DMS53 (cell line): ENCODE results near the gene VWA5B1.

Experiments used
- DNase-seq: peaks from one replicate; lab custom pipeline; 2025; lab: John Stamatoyannopoulos, UW

Gene VWA5B1

DNA sequence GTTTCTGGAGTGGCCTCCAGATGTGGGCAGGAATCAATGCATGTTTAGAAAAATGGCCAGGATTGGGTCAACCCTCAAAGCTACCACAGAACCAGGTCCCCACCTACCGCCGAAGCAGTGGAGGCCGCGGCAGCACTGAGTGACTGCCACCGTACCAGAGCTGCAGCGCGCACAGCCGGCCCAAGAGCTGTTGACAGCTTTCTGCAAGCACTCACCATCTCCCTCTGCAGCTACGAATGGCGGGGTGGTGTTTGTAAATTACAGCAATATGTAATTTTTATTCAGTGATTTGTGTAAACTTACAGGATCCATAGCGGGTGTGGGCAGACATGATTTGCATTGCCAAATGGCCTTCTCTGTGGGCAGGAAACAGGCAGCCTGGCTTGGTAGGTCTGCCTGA, 98.9 kb downstream of the VWA5B1 start:
- no peak for DNase-seq

DNA sequence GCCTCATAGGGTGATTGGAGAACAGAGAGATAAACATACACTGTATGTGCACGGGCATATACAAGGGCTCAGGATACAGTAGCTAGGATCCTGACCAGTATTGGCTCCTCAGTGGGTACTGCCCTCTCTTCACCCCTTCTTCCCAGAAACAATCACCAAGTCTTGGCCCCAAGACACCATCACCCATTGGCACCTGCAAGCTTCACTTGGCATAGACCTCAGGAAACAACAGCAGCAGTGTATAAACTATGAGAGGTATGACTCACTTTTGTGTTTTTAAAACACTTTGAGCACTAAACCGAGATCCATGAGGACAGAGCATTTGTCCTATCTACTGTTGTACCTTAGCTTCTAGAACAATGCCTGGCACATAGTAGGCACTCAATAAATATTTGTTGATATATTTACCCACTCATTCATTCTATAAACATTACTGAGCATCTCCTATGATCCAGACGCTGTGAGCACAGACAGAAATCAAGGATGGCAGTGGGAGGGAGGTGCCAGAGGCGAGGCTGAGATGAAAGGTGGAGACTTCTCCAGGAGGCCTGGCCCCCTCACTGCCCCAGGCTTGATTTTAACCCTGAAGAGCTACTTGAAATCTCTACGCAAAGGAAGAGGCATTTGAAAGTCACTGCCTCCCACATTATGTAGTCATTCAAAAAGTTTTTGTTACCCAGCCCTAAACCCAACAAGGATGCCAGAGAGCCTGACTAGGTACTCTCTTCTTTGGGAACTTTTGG, 100.1 kb downstream of the VWA5B1 start:
- DNase-seq = no peak

DNA sequence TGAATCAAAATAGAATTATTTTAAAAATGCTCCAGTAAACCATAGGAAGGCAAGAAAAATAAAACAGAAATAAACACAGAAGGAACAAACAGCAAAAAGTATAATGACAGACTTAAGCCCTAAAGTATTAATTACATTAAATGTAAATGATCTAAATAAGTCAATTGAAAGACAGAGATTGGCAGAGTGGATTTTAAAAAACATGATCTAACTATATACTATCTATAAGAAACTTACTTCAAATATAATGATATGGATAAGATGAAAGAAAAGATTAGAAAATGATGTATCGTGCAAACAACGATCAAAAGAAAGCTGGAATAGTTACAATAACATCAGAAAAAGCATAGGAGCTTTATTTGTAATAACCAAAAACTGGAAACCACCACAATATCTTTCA, 104.6 kb downstream of the VWA5B1 start:
- no peak for DNase-seq

DNA sequence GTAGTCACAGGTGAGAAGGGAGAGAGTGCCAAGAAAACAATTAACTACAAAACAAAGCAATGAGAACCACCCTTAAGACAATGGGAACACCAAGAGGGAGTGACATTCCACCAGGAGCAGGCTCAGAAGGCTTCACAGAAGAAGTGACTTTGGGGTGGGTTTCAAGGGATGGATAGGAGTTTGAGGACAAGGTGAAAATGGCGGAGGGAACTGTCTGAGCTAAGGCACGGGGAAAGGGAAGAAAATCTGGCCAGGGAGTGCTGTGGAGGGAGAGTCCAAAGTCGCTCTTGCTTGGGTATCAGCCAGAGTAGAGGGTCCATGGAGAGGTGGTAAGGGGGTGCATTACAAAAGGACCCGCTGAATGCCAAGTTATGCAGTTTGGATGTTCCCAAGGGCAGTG, 108.1 kb downstream of the VWA5B1 start:
- DNase-seq = no peak

DNA sequence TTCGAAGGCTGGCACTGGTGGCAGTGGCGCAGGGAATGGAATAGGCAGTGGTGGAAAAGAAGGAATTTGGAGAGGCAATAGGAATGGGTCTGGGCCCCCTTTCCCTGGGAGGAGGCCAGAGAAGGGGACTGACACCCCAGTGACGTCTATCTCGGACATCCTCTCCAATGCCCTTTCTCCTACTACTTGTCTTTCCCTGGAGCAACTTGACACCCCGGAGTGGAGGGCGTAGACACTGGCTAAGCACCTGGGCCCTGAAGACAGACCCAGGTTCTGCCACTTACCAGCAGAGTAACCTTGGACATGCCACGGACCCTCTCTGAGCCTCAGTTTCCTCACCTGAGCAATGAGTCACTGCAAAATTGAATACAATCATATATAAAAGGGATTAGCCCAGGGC, 108.5 kb downstream of the VWA5B1 start:
- no peak for DNase-seq

DNA sequence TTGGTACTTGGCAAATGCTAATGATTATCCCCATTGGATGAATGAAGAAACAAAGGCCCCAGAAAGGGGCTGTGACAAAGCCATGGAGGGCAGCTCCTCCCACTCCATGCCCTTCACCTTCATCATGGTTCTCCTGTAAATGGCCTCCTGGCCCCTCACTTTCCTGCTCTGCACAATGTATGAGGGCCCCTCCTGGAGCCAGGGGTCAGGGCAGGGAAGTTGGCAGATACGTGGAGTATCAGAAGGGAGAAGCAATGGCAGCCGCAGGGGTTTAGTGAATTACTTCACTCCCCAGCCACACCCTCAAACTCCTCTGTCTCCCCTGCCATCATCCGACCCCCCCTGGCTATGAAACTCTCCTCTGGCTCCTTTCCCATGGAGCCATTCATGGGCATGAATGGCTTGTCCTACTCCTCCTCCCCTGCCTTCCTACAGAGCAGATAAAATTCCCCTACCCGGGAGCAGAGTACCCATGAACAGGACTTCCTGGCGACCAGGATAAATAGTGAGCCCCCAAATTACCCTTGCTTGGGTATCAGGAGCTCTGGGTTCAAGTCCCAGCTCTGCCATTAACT, 109.0 kb downstream of the VWA5B1 start:
- DNase-seq = no peak

DNA sequence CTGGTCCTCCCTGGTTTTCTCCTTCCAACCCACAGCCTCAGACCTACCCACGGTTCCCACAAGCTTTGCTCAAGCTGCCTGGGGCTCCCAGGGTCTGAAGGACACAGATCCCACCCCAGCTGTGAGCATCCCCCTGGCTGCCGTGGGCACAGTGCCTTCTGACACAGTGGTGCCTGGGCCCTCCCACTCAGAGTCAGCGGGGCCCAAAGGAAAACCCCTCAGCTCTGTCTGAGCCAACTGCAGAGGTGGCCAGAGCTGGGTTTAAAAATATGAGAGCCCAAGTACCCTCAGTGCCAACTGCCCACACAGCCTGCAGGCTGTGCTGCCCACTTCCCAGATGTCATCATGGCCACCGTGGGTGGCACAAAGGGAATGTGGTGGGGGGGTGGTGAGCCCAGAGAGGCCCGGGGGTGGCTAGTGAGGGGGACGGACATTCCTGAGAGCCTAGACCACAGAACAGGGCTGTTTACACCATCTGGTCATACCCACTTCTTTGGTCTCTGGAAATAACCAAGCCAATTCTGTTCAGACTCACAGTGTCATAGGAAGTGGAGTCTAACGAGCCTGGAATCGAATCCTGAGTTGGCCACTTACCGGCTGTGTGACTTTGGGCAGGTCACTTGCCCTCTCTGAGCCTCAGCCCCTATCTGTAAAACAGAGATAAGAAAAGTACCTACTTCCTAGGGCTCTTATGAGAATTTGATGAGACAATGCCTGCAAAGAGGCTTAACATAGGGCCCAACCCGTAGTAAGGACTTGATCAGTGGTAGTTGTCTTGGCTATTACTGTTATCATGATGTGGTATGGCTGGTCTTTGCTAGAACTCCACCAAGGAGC, 109.9 kb downstream of the VWA5B1 start:
- no peak for DNase-seq

DNA sequence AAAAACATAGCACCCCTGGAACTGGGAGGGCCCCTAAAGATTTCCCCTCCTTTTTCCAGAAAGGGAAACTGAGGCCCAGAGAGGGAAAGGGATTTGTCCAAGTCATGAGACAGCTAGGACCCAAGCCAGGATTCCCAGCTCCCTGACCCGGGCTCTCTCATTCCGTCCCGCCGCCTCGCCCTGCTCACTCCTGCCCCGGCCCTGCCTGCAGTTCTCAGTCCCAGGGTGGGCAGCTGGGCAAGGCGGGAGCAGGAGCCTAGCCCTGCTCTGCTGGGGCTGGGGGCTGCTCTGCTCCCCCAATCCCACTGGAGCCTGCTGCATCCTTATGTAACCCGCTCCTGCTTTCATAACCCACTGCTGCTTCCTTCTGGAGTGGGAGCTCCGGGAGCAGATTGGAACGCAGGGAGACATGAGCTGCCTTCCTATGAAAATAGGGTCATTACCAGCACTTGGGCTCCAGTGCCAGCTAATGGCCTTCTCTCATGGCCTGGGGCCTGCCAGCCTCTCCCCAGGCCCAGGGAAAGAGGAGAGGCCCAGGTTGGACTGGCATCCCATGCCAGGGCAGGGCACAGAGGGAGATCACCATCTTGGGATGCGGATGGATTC, 110.8 kb downstream of the VWA5B1 start:
- no peak for DNase-seq

DNA sequence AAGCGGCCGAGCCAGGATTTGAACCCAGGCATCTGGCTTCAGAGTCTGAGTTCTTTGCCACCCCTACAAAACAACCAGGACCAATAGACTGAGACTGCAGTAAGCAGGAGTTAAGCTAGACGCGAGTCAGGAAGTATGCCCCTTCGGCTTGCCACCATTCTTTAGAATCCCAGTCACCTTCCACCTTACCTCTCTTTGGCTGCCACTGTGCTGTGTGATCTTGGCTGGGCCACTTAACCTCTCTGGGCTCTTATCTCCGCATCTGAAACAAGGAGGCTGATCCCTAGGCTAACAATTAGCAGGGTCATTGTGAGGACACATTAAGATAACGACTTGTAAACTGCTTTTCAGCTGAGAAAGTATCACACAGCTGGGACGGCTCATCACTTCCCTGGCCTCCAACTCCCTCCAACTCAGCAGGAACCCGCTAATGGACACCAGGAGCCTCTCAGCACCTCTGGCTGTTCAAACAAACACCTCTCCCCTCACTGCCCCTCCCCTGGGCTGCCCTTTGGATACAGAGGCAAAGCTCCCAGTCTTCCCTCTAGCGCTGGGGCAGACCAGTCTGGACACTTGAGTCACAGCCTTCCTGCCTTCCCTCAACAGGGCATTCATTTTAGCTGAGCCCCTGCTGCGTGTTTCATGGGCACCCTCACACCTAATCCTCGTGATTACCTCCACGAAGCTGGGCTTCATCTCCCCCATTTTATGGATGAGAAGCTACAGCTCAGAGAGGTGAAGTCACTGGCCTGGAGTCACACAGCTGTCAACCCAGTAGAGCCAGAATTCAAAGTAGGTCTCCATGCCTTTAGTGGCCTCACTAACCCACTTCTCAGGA, 112.1 kb downstream of the VWA5B1 start:
- DNase-seq = no peak

DNA sequence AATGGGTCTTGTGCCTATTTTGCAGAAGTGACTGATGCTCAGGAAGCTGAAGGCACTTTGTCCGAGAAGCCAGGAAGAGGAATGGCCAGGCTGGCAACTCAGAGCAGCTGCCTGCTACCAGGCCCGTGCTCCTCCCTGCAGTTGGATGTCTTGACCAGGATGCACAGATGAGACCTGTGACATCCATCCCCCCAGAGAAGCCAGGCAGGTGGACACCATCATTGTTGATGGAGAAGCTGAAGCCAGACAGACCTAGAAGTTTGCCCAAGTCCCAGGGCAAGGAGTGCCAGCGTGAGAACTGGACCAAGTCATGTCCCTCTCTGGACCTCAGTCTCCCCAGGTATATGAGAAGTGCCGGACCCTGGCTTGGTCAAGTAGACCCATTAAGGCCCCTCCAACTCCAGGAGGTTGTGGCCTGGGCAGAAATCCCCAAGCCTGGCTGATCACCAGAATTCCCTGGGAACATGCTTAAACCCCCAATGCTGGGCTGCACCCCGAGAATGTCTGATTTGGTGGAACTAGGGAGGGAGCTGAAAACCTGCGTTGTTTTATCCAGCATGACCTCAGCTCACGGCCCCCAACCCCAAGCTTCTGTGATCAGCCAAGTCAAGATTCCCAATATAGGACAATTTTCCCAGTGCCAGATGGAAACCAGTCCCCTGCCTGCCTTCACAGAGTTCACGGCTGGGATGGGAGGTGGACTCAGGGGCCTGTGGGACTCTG, 112.9 kb downstream of the VWA5B1 start:
- no peak for DNase-seq

DNA sequence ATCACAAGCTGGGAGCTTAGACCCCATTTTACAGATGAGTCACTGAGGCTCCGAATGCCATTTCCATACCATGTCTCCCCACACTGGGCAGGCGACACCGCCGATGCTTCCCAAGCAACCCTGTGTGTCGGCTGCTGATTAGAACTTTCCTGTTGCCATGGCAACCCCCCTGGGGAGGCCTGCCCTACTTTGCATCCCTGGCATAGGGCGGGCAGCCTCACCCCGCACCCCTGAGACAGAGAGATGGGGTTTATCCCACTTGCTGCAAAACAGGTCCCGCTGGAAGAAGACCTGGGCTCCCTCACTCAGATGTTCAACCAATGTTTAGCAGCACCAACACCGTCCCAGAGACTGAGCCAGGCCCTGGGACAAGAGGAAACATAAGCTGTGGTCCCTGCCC, 113.8 kb downstream of the VWA5B1 start:
- DNase-seq = no peak
